Measurements from ENCODE around the gene ASIC5. TPM values are rescaled to one million over a fixed set of nuclear protein-coding genes. Genes with fewer than 3 reads are reported as not detected.

ASIC5 gene
- total and polyA plus RNA-seq, 9 donors, result not detected

- Histone ChIP-seq H3K9me3 (no peaks in the 10 kb centered on the region), H3K4me1 (ENCODE audit: insufficient read depth) (no peaks in the 10 kb centered on the region), H3K4me3 (no peak overlapping the region), H3K27ac (no peak overlapping the region), H3K36me3 (no peaks in the 10 kb centered on the region), H3K27me3 (no peaks in the 10 kb centered on the region)
- intact Hi-C loops (cut with DNase I), result no loop called here
- TF ChIP-seq EP300 (IDR thresholded peaks at IDR 0.05) (no peak), POLR2A (IDR thresholded peaks at IDR 0.05) (no peak), CTCF (IDR thresholded peaks at IDR 0.05) (no peak)
- 77 to 82% (median 82%) methylated on average over 3 of the region's 3 CpGs for WGBS, 3 donors
- DNase-seq, result no peak
These were observed 25.0 kb upstream of the ASIC5 start for GRCh38 chr4:155891058-155891457.

- DNase-seq, result no peak
- no peaks in the 10 kb centered on the region for H3K36me3 ChIP-seq
- no peaks in the 10 kb centered on the region for H3K27me3 ChIP-seq
- no peak overlapping the region for H3K4me3 ChIP-seq
- no peak overlapping the region for H3K27ac ChIP-seq
- no peaks in the 10 kb centered on the region for H3K9me3 ChIP-seq
- intact Hi-C loops (cut with DNase I), result no loop called here
- WGBS, 3 donors, result 9 to 17% (median 12%) methylated on average over 2 of the region's 2 CpGs
- no peaks in the 10 kb centered on the region for H3K4me1 ChIP-seq (ENCODE audit: insufficient read depth)
- TF ChIP-seq EP300 (IDR thresholded peaks at IDR 0.05) (no peak), CTCF (IDR thresholded peaks at IDR 0.05) (no peak), POLR2A (IDR thresholded peaks at IDR 0.05) (no peak)
These were observed 23.9 kb upstream of the ASIC5 start for GRCh38 chr4:155889946-155890345.

- peak in 1 of 5 donors; percentile 36 for DNase-seq
- 3 to 6% (median 4%) methylated on average over 5 of the region's 5 CpGs for WGBS, 3 donors
- H3K27ac ChIP-seq, result no peak overlapping the region
- no peaks in the 10 kb centered on the region for H3K36me3 ChIP-seq
- no peaks in the 10 kb centered on the region for H3K27me3 ChIP-seq
- no peaks in the 10 kb centered on the region for H3K4me1 ChIP-seq (ENCODE audit: insufficient read depth)
- TF ChIP-seq POLR2A (IDR thresholded peaks at IDR 0.05) (no peak), CTCF (IDR thresholded peaks at IDR 0.05) (no peak), EP300 (IDR thresholded peaks at IDR 0.05) (no peak)
- intact Hi-C loops (cut with DNase I), result no loop called here
- no peak overlapping the region for H3K4me3 ChIP-seq
- no peaks in the 10 kb centered on the region for H3K9me3 ChIP-seq
These were observed 23.1 kb upstream of the ASIC5 start for GRCh38 chr4:155889031-155889793.

- intact Hi-C loops (cut with DNase I), result no loop called here
- TF ChIP-seq EP300 (IDR thresholded peaks at IDR 0.05), result no peak
- no peak for TF ChIP-seq CTCF (IDR thresholded peaks at IDR 0.05)
- TF ChIP-seq POLR2A (IDR thresholded peaks at IDR 0.05), result no peak
- no peaks in the 10 kb centered on the region for H3K27me3 ChIP-seq
- DNase-seq, result no peak
- no peak overlapping the region for H3K27ac ChIP-seq
- no peaks in the 10 kb centered on the region for H3K9me3 ChIP-seq
- H3K36me3 ChIP-seq, result no peaks in the 10 kb centered on the region
- whole genome bisulfite sequencing, 3 donors, result 62 to 65% (median 65%) methylated on average over 6 of the region's 6 CpGs
- H3K4me3 ChIP-seq, result no peak overlapping the region
- no peaks in the 10 kb centered on the region for H3K4me1 ChIP-seq (ENCODE audit: insufficient read depth)
These were observed 21.9 kb upstream of the ASIC5 start for GRCh38 chr4:155887847-155888570.

Data from ovary (tissue), 9 donors.